ENCODE results near the gene GPR35.

GPR35 gene, protein sequence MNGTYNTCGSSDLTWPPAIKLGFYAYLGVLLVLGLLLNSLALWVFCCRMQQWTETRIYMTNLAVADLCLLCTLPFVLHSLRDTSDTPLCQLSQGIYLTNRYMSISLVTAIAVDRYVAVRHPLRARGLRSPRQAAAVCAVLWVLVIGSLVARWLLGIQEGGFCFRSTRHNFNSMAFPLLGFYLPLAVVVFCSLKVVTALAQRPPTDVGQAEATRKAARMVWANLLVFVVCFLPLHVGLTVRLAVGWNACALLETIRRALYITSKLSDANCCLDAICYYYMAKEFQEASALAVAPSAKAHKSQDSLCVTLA
- total RNA-seq: 9.6 reads per million, percentile 31 among the genes with 10 or more reads in this experiment

DNA sequence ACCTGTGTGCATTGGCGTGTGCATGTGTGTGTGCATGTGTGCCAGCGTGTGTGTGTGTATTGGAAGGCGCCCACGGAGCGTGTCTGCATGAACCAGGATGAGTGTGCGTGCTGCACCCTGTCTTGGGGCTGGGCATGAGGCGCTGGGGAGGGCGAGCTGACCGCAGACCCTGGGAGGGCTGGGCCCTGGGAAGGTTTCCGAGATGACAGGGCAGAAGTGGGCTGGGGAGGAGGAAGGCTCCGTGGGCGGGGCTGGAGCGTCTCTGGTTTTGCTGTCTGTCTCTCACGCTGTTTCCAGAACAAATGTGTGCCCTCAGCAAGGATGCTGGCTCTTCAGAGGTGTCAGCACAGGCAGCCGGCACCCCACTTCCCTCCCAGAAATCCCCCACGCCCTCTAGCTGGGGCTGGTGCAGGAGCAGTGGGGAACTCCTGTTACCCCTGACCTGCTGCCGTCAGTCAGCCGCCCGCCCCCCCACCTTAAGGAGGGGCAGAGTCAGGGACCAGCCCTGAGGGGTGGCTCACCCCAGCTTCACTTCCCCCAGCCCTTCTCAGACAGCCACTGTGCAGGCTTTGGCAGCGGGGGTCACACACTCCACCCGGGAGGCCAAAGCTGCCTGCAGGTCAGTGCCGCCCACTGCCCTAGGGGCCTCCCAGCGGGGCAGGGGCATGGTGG lies at the start of gene GPR35:
GPR35 (plus strand) TSS at position 531 of the 672 bp plus-strand sequence. CDS start 4,473 bp downstream, outside the sequence.
- peak; percentile 73 for DNase-seq

GRCh38 chr2:240576036-240576435 lies 49.2 kb upstream of the GPR35 start:
- no peak for DNase-seq

DNA sequence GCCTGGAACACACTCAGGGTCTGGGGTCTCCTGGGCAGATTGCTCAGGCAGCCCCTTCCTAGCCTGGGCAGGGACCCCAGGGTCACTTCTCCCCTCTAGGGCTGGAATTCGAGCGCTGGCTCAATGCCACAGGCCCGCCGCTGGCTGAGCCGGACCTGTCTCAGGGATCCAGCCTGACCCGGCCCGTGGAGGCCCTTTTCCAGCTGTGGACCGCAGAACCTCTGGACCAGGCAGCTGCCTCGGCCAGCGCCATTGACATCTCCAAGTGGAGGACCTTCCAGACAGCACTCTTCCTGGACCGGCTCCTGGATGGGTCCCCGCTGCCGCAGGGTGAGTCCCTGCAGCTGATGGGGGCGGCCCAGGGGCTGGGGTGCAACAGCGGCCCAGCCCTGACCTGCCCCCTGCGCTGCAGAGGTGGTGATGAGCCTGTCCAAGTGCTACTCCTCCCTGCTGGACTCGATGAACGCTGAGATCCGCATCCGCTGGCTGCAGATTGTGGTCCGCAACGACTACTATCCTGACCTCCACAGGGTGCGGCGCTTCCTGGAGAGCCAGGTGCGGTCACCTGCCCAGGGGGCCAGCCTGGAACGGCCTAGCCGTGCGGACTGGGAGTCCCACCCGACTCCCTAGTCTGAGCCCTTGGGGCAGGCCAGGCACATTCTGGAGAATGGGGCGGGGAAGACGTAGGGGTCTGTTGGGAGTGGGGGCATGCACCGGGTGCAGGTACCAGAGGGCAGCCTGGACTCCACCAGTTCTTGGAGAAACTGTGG lies 48.7 kb upstream of the GPR35 start:
- DNase-seq: no peak

DNA sequence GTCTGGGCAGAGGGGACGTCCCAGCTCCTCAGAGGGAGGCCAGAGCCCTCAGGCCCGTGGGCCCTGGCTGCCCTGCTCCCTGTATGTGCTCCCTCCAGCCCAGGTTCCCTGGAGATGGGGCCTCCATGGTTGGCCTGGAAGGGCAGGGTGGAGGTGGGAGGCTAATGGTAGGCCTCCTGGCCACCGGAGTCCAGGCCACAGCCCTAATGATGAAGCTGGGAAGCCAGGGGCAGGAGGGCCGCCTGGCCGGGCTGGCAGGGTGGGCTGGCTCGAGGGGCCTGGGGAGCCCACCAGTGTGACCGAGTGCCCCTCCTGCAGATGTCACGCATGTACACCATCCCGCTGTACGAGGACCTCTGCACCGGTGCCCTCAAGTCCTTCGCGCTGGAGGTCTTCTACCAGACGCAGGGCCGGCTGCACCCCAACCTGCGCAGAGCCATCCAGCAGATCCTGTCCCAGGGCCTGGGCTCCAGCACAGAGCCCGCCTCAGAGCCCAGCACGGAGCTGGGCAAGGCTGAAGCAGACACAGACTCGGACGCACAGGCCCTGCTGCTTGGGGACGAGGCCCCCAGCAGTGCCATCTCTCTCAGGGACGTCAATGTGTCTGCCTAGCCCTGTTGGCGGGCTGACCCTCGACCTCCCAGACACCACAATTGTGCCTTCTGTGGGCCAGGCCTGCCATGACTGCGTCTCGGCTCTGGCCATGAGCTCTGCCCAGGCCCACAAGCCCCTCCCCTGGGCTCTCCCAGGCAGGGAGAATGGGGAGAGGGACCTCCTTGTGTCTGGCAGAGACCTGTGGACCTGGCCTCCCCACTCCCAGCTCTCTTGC lies 47.8 kb upstream of the GPR35 start:
- no peak for DNase-seq

DNA sequence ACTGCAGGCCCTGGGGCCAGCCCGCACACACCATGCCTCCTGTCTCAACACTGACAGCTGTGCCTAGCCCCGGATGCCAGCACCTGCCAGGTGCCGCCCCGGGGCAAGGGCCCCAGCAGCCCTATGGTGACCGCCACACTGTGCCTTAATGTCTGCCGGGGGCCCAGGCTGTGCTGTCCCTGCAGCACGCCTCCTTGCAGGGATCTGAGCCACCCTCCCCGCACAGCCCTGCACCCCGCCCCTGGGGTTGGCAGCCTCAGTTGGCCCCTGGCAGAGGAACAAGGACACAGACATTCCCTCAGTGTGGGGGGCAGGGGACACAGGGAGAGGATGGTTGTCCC lies 47.2 kb upstream of the GPR35 start:
- DNase-seq: no peak

- DNase-seq: no peak
Observed at GRCh38 chr2:240578488-240578887, 46.8 kb upstream of the GPR35 start.

GRCh38 chr2:240579071-240579762 lies 46.1 kb upstream of the GPR35 start:
- DNase-seq: no peak

GRCh38 chr2:240579771-240580614 lies 45.3 kb upstream of the GPR35 start:
- peak; percentile 74 for DNase-seq

- DNase-seq: no peak
Observed at GRCh38 chr2:240581811-240582210, 43.5 kb upstream of the GPR35 start.

GRCh38 chr2:240582781-240583180 lies 42.5 kb upstream of the GPR35 start:
- no peak for DNase-seq

DNA sequence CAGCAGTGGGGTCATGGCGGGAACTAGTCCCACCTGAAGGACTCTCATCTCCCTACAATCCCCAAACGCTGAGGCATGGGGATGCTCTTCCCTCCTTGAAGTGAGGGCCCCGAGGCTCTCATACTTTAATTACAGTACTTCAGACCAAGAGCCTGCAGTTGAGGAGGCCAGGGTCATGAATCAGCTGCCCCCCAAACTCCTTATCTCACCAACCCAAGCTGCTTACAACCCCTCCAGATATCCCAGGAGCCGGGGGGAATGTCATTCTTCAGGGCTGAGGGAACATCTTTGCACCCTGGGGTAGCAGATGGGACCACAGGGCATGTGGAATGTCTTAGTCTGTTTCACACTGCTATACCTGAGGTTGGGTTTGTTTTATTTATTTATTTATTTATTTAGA lies 41.5 kb upstream of the GPR35 start:
- DNase-seq: no peak

DNA sequence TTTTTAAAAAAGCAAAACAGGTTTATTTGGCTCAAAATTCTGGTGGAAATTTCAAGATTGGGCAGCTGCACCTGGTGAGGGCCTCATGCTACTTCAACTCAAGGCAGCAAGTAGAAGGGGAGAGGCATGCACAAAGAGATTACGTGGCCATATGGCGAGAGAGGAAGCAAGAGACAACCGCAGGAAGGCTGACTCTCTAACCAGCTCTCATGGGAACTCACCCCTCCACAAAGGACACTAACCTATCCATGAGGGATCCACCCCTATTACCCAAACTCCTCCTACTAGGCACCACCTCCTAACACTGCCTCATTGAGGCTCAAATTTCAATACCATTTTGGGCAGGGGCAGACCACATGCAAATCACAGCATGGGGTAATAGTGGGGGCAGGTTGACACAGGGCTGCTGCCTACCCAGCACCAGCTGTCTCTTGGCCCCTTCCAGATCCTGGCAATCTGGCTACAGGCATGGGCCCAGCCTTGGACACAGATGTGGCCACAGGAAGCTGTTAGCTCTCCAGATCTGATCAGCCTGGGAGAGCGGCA lies 40.7 kb upstream of the GPR35 start:
- DNase-seq: no peak

DNA sequence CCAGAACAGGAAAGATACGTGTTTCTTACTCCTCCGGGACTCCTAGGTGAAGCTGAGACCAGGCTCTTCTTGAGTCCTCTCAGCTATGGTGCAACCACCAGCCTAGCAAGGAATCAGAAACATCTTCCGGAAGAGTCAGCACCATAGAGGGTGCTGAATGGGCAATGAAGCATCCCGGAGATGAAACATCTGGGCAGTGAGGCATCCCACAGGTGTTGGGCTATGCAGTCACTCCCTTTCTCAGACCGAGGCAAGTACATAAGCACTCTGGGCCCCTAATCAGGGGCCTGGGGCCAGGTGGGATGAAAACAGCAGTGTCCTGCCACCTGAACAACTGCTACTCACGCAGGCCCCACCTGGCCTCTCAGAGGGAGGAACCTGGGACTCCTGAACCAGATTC lies 40.2 kb upstream of the GPR35 start:
- no peak for DNase-seq

- DNase-seq: no peak
Observed at GRCh38 chr2:240585681-240586197, 39.5 kb upstream of the GPR35 start.

- DNase-seq: peak; percentile 98
Observed at GRCh38 chr2:240586198-240586918, 38.9 kb upstream of the GPR35 start, which contains the start of gene CAPN10. Gene CAPN10 (plus strand): TSS chr2:240586734. CDS start chr2:240586912, 178 bp downstream.

DNA sequence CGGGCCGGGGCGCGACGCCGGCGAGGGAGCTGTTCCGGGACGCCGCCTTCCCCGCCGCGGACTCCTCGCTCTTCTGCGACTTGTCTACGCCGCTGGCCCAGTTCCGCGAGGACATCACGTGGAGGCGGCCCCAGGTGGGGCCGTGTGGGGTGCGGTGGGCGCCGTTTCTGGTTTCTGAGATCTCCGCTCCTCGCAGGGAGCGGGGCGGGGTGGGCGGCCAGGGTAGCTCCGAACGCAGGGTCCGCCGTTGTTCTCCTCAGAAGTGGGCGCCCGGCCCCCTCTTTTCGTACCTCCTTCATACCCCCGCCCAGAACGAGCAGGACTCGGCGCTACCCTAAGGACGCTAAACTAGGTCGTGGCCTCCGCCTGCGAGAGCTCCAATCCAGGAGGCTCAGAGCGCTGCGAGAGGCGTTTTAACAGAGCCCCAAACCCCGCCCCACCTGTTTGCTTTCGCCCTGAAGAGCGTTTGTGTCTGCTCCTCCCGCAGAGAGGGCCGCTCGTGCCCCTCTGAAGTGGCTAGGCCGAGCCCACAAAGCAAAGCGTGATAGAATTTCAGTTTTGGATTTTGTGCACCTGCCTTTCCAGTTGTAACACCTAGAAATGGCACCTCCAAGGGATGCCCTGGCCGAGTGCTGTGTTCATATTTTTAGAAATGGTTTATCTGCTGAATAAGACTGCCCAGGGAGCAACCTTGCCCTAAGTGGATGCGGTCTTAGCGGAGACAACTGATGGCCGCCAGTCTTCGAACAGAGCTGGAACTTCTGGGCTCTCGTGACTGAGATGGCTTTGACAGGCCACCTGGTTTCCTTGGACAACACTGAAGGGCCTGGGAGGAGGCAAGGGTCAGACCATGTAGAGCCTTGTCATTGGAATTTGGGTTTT lies 38.1 kb upstream of the GPR35 start:
- peak; percentile 46 for DNase-seq

DNA sequence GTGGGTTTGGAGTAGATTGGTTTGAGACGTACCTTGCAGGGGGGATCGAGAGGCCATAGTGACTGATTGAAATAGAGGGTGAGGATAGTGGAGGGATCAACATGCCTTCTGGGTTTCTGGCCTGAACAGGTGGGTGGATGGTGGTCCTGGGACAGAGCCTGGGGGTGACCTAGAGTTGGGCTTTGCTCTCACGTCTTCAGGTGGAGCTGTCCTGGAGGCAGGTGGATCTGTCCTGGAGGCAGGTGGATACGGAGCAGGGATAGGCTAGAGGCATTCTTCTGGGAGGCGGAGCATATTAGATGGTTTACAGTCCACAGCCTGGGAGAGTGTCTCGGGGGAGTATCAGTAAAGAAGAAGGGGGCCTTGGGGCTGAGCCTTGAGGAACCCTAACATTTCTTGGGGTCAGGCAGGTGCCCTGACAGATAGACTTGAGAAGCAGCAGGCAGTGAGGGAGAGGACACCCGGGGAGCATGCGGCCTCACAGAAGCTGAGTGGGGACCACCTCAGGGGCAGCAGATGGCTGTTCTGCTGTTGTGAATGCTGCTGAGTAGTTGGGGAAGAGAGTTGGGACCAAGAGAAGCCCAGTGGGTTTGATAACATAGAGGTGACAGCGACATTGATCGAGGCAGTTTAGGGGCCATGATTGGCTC lies 37.1 kb upstream of the GPR35 start:
- DNase-seq: no peak

- DNase-seq: no peak
Observed at GRCh38 chr2:240588669-240589068, 36.6 kb upstream of the GPR35 start.
